ENCODE measurements around the gene SBF2.

DNA sequence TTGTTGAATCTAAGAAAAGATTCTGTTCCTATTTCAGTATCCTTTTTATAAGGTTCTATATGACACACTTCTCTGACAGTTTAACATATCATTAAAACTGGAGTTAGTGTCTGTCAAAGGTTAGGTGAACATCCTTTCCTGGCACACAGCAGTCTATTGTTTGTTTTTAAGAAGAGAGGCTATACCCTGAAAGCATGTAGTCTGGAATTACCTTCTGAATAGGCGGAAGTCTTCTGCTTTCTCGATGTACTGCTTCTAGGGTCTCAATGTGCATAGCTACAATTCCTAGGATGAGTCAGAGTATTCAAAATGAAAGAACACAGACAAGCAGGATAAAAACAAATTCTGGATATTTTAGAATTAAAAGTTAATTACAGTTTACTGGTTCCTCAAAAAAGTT is 441.6 kb downstream of the SBF2 start:
- TF ChIP-seq, protein P1, sequence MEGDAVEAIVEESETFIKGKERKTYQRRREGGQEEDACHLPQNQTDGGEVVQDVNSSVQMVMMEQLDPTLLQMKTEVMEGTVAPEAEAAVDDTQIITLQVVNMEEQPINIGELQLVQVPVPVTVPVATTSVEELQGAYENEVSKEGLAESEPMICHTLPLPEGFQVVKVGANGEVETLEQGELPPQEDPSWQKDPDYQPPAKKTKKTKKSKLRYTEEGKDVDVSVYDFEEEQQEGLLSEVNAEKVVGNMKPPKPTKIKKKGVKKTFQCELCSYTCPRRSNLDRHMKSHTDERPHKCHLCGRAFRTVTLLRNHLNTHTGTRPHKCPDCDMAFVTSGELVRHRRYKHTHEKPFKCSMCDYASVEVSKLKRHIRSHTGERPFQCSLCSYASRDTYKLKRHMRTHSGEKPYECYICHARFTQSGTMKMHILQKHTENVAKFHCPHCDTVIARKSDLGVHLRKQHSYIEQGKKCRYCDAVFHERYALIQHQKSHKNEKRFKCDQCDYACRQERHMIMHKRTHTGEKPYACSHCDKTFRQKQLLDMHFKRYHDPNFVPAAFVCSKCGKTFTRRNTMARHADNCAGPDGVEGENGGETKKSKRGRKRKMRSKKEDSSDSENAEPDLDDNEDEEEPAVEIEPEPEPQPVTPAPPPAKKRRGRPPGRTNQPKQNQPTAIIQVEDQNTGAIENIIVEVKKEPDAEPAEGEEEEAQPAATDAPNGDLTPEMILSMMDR (IDR thresholded peaks at IDR 0.05), result no peak
- TF ChIP-seq EZH2 (IDR thresholded peaks at IDR 0.05; ENCODE audit: borderline replicate concordance, insufficient read depth, low read depth, low read length, poor library complexity, severe bottlenecking), result no peak

Data from B cell (primary cell).